ENCODE measurements around the gene SHISA6. TPM values are rescaled to one million over a fixed set of nuclear protein-coding genes. Genes with fewer than 3 reads are reported as not detected.

The SHISA6 gene
- total RNA-seq, 1 experiment from 2014 or later = not detected

DNA sequence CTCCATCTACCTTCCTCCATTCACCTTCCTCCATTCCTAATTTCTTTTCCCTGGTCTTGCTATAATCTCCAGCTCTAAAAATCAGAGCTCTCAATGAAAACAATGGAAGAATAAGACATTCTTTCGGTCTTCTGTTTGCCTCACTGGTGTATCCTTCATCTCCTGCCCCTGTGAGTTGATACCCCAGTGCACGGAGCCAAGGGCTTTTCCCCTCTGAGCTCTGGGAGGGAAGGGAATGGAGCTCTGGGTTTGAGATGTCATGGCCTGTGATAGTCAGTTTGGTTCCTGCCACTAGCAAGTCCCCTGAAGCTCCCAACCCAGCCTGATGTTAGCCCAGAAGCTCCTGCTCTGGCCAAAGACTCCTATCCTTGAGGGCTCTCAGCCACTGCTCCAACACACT lies 320.7 kb downstream of the SHISA6 start:
- ATAC-seq (no peak), DNase-seq (ENCODE audit: low read depth, low spot score) (no peak)
- H3K4me1 ChIP-seq (ENCODE audit: control insufficient read depth, insufficient read depth, low read length) = no peaks in the 10 kb centered on the region
- H3K36me3 ChIP-seq (ENCODE audit: control insufficient read depth, insufficient read depth, low read length) = no peaks in the 10 kb centered on the region
- in situ Hi-C loops (cut with HindIII; ENCODE audit: low pct_unique_long_range_greater_than_20kb, low sequenced_read_pairs) (no loop called here), intact Hi-C loops (cut with micrococcal nuclease; ENCODE audit: unreplicated experiment) (no loop called here)
- H3K27me3 ChIP-seq (ENCODE audit: control insufficient read depth, insufficient read depth, low read length) = no peaks in the 10 kb centered on the region
- no TSS peak for BruUV-seq (replicated peaks)
- H3K27ac ChIP-seq (ENCODE audit: low read length) = no peak overlapping the region
- POLR2A ChIA-PET = no interaction called here
- no peak overlapping the region for H3K4me3 ChIP-seq (ENCODE audit: low read depth in 2 of 2, low read length in 2 of 2)
- CTCF ChIA-PET = no interaction called here
- no peak for TF ChIP-seq TCF7L2 (IDR thresholded peaks at IDR 0.05; ENCODE audit: low read depth, low read length)
- TF ChIP-seq CTCF (IDR thresholded peaks at IDR 0.05) = no peak
- no peak for TF ChIP-seq POLR2AphosphoS5 (IDR thresholded peaks at IDR 0.05; ENCODE audit: low read depth, low read length)
- TF ChIP-seq SIN3A (IDR thresholded peaks at IDR 0.05; ENCODE audit: borderline replicate concordance, insufficient read depth, low read depth, low read length) = no peak
- no peak for TF ChIP-seq REST (IDR thresholded peaks at IDR 0.05; ENCODE audit: insufficient read depth in 1 of 2, low read depth in 2 of 2, low read length in 1 of 2)
- H3K9me3 ChIP-seq (ENCODE audit: control insufficient read depth, insufficient read depth, low read depth, low read length) = no peaks in the 10 kb centered on the region

DNA sequence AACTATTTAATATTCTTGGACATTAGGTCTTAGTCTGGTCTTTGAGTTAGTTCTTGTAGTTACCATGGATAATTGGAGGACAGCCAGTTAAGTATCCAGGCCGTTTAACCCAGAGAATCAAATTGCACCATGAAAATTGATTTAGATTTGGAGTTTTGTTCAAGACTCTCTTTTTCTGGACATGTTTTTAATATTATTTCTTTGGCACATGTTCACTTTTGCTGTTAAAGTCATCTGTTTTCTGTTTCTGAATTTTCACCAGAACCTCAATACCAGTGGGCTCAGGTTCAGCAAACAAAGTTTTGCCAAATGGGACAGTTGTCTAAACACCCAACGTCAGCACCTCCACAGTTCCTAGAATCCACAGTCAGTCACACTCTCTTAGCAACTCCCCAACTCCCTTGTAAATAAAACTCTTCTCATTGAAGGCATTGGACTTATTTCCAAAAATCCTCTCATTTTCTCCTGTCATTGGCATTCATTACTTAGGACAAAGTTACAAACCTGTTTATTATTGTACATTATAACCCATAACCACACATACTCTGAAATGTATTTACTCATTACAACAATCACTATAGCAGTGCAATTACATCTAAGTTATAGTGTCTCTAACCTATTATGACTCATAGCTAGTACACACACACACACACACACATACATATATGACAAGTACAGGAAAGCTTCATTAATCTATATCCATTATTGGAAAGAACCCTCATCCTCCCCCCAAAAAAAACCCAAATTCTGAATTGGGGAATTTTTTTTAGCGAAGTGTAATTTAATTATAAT lies 323.8 kb downstream of the SHISA6 start:
- no peak for TF ChIP-seq REST (IDR thresholded peaks at IDR 0.05; ENCODE audit: insufficient read depth in 1 of 2, low read depth in 2 of 2, low read length in 1 of 2)
- no peak for TF ChIP-seq CTCF (IDR thresholded peaks at IDR 0.05)
- TF ChIP-seq POLR2AphosphoS5 (IDR thresholded peaks at IDR 0.05; ENCODE audit: low read depth, low read length) = no peak
- TF ChIP-seq SIN3A (IDR thresholded peaks at IDR 0.05; ENCODE audit: borderline replicate concordance, insufficient read depth, low read depth, low read length) = no peak
- no peak for TF ChIP-seq TCF7L2 (IDR thresholded peaks at IDR 0.05; ENCODE audit: low read depth, low read length)
- no peak overlapping the region for H3K4me3 ChIP-seq (ENCODE audit: low read depth in 2 of 2, low read length in 2 of 2)
- ATAC-seq = no peak
- in situ Hi-C loops (cut with HindIII; ENCODE audit: low pct_unique_long_range_greater_than_20kb, low sequenced_read_pairs) = no loop called here
- DNase-seq (ENCODE audit: low read depth, low spot score) = no peak
- POLR2A ChIA-PET = no interaction called here
- no peaks in the 10 kb centered on the region for H3K27me3 ChIP-seq (ENCODE audit: control insufficient read depth, insufficient read depth, low read length)
- CTCF ChIA-PET = no interaction called here
- H3K4me1 ChIP-seq (ENCODE audit: control insufficient read depth, insufficient read depth, low read length) = no peaks in the 10 kb centered on the region
- H3K36me3 ChIP-seq (ENCODE audit: control insufficient read depth, insufficient read depth, low read length) = no peaks in the 10 kb centered on the region
- H3K27ac ChIP-seq (ENCODE audit: low read length) = no peak overlapping the region
- no TSS peak for BruUV-seq (replicated peaks)
- intact Hi-C loops (cut with micrococcal nuclease; ENCODE audit: unreplicated experiment) = no loop called here
- H3K9me3 ChIP-seq (ENCODE audit: control insufficient read depth, insufficient read depth, low read depth, low read length) = no peaks in the 10 kb centered on the region

All from Panc1 (cell line).